ENCODE measurements around the gene GABRB1. TPM values are rescaled to one million over a fixed set of nuclear protein-coding genes. Genes with fewer than 3 reads are reported as not detected.
A peak's percentile ranks its signal among the peaks of the same experiment; 100 is the strongest.

Gene GABRB1
- total RNA-seq, 1 donor from 2014 or later = 0.20 TPM

GRCh38 chr4:47110546-47111132, 79.3 kb downstream of the GABRB1 start:
- DNase-seq (ENCODE audit: low read depth) = no peak

- DNase-seq (ENCODE audit: low read depth) = no peak
Measured at GRCh38 chr4:47118192-47118929, 87.0 kb downstream of the GABRB1 start.

DNA sequence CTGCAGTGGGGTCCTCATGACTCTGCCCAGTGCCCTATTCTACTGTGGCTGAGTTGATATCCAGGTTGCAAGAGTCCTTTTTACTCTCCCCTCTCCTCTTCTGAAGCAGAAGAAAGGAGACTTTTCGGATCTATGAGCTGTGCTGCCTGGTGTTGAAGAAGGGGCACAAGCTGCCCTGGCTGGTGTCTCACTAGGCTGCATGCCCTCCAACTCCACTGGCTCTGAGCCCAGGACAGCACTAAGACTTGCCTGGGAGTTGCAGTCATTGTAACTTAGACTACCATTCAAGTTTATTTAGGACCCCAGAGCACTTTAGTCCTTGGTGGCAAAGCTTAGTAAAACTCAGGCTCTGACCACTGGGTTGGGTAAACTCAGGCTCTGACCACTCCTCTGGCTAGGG, 89.4 kb downstream of the GABRB1 start:
- DNase-seq (ENCODE audit: low read depth) = no peak

GRCh38 chr4:47122592-47123291, 91.4 kb downstream of the GABRB1 start:
- peak; percentile 68 for DNase-seq (ENCODE audit: low read depth)

GRCh38 chr4:47128991-47129390, 97.6 kb downstream of the GABRB1 start:
- DNase-seq (ENCODE audit: low read depth) = no peak

GRCh38 chr4:47135210-47135609, 103.8 kb downstream of the GABRB1 start:
- DNase-seq (ENCODE audit: low read depth) = no peak

GRCh38 chr4:47143261-47143660, 111.9 kb downstream of the GABRB1 start:
- no peak for DNase-seq (ENCODE audit: low read depth)

DNA sequence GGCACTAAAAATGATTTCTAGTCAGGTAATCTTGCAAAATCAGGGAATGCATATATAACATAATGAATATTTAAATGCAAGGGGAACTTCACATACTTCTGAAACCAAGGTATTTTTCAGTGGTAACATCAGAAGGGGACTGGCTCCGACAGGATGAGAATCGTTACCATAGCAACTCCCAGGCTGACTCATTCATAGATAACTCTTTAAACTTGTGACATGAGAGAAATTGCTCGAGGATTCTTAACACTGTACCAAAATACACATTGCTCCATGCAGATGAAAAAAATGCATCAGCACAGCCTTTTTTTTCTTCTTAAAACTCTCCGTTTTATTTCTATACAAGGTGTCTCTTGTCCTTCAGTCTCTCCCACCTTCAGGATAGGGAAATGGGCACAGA, 114.3 kb downstream of the GABRB1 start:
- DNase-seq (ENCODE audit: low read depth) = peak; percentile 56

DNA sequence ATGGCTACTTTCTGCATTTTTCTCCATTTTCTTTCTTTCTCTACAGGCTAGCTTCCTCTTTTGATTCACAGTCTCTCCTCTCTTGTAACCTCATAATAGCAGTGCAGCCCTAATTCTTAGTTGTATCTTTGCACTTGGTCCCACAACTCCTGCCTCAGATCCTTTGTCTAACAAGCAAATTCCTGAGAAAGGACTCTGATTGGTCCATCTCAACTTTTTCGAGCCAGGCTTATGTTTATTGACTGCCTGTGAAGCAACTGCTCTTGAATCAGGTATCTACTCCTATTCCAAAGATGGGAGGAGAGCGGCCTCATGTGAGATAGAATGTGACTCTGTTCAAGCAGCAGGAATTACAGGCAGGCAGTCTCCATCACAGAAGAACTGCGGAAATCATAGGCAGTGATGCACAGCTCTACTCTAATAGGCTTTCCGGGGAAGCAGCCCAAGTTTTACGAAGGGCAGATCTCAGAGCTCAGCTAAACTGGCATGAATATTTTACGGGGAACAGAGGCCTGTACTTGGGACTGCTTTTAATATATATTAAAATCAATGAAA, 123.5 kb downstream of the GABRB1 start:
- no peak for DNase-seq (ENCODE audit: low read depth)

- DNase-seq (ENCODE audit: low read depth) = no peak
Measured at GRCh38 chr4:47155919-47156318, 124.6 kb downstream of the GABRB1 start.

DNA sequence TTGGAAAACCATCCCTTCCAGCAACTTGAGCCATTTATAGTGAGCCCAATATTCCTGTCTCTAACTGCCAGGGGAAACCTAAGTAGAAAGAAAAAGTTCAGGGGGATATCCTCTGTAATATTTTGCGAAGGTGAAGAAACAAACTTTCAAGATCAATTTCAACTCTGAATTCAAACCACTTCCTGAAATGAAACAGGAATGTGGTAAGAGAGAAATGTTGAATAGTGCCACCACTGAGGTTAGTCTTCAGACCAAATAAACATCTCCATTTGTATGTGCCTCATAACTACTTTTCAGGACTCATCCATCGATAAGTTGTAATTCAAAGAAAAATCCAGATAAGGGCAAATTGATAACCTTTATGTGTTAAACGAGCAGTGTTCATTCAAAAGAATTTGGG, 128.7 kb downstream of the GABRB1 start:
- no peak for DNase-seq (ENCODE audit: low read depth)

GRCh38 chr4:47167081-47168035, 136.0 kb downstream of the GABRB1 start:
- DNase-seq (ENCODE audit: low read depth) = no peak

DNA sequence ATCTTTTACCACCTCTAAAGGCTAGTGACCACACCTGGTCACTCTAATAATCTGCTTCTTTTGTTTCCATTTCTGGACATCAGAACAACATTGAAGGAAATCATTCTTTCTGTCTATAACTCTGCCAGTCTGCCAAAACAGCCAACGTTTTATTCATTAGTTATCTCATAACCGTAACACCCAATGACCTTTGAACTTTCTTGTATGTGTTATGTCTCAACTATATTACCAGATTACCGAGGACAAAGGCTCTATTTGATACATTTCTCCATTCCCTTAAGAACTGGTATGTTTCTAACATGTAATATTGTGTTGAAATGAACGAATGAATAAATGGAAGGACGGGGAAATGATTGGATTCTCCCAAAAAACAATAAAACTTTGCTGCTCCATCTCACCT, 152.7 kb downstream of the GABRB1 start:
- DNase-seq (ENCODE audit: low read depth) = no peak

DNA sequence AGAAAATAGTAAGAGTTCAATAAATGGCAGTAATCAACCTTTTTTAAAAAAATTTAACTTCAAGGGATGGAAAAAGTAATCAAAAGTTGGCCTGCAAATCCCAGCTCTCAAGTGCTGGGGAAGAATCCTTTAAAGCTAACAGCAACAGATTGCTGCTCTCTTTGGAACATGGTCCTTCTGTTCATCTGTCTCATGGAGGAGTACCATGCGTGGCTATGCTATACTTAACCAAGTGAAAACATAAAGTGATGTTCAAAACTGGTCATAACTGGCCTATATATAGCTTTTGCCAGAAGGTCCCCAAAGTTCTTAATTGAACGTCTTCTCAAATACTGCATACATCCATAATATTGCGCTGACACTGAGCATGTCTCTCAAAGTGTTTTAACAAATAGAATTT, 154.4 kb downstream of the GABRB1 start:
- DNase-seq (ENCODE audit: low read depth) = no peak

DNA sequence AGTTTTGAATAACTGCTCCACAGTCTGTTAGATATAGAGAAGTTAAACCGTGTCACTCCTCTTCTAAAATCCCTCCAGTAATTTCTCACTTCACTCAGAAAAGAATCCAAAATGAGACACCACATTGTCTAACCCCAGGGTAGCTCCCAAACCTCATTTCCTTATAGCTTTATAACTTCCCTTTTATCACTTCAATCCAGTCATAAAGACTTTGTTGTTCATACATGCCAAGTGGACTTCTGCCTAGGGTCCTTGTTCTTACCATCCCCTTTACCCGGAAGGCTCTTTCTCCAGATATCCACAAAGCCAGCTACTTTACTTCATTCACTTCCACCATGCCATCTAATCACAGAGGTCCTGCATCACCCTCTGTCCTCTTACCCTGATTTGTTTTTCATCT, 156.2 kb downstream of the GABRB1 start:
- DNase-seq (ENCODE audit: low read depth) = no peak

- DNase-seq (ENCODE audit: low read depth) = no peak
Measured at GRCh38 chr4:47193179-47193578, 161.8 kb downstream of the GABRB1 start.

- no peak for DNase-seq (ENCODE audit: low read depth)
Measured at GRCh38 chr4:47194036-47194737, 162.8 kb downstream of the GABRB1 start.

GRCh38 chr4:47195706-47196105, 164.3 kb downstream of the GABRB1 start:
- no peak for DNase-seq (ENCODE audit: low read depth)

DNA sequence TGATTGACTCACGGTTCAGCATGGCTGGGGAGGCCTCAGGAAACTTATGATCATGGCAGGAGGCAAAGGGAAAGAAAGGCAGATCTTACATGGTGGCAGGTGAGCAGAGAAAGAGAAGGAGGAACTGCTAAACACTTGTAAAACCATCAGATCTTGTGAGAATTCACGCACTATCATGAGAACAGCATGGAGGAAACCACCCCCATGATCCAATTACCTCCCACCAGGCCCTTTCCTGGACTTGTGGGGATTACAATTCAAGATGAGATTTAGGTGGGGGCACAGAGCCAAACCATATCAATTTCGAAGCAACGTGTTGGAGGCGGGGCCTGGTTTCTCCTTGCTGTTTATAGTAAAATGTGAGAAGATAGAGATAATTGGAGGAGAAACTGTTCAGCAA, 167.4 kb downstream of the GABRB1 start:
- DNase-seq (ENCODE audit: low read depth) = no peak

DNA sequence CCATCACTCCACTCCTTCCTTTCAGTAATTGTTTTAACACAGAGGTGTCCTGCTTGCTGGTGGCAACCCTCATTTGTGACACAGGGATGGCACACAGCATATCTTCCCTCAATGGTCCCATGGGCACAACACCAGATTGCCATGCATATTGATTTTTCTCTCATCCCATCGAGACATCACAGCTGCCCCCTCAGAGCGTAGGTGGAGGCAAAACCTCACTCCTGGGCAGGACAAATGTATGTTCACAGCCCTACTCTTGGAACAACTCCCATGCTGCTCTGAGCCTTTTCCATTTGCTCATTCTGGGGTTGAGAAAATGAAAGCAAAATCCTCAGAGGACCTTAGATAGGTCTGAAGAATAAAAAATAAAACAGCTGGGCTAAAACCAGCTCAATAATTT, 172.2 kb downstream of the GABRB1 start:
- DNase-seq (ENCODE audit: low read depth) = no peak

DNA sequence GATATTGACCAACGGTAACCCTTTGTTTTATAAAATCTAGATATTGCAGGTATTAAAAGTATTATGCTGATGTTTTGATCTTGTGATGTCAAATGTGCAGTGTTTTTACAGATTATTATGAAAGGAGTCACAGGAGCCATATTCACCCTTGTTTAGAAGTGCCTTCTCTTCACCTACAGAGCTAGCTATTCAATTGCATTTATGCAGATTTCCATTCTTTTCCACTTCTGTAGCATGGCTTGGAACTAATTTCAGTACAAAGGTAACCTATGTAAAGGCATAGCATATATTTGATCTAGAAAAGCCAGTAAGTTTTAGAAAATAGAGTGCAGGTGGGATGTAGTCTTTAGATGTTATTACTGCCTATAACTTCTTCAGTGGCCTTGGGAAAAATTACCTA, 176.2 kb downstream of the GABRB1 start:
- no peak for DNase-seq (ENCODE audit: low read depth)
